H1 (cell line): ENCODE data around the gene SH3GL1. TPM values are rescaled to one million over a fixed set of nuclear protein-coding genes. Genes with fewer than 3 reads are reported as not detected.

Experiments
- CTCF ChIA-PET: fragments of 300-600 bp; sonication (Branson Sonifier 250); formaldehyde crosslinking; loops from one replicate; lab custom pipeline; 2021; ENCODE audit not compliant: partially characterized antibody; lab: Charles Lee
- POLR2A ChIA-PET: fragments of 300-600 bp; sonication (Branson Sonifier 250); formaldehyde crosslinking; loops from one replicate; lab custom pipeline; 2021; ENCODE audit warnings: inconsistent platforms; ENCODE audit not compliant: partially characterized antibody; lab: Charles Lee
- DNase-seq, 2 experiments: peaks; one replicate each; pipeline versions ENCODE4 v3.0.0 to v3.0.0-alpha.2; 2010 to 2022; ENCODE audit warnings: low spot score in 2 of 2, low read depth in 1 of 2, mixed read lengths in 1 of 2
- FAIRE-seq: peaks from 2 replicates; lab custom pipeline; 2011; peaks lifted over from hg19 to GRCh38; lab: Jason Lieb, UNC
- H2AFZ ChIP-seq: 2 replicates; pipeline ENCODE4 v1.8.1; 2012; ENCODE audit warnings: low read length, inconsistent platforms
- H2AK5ac ChIP-seq: 2 replicates; pipeline ENCODE4 v1.6.1; 2013; ENCODE audit warnings: low read depth, low read length
- H2BK120ac ChIP-seq: replicated peaks from 2 replicates; pipeline ENCODE3; 2013; ENCODE audit warnings: low read depth, low read length, inconsistent platforms
- H2BK12ac ChIP-seq: 2 replicates; pipeline ENCODE4 v1.6.1; 2013; ENCODE audit warnings: low read depth, low read length
- H2BK15ac ChIP-seq: 2 replicates; pipeline ENCODE4 v1.6.1; 2013; ENCODE audit warnings: low read length
- H2BK20ac ChIP-seq: 2 replicates; pipeline ENCODE4 v1.6.1; 2013; ENCODE audit warnings: low read length
- H2BK5ac ChIP-seq: 2 replicates; pipeline ENCODE4 v1.6.1; 2013; ENCODE audit warnings: low read depth, low read length
- H3K14ac ChIP-seq: 2 replicates; pipeline ENCODE4 v1.6.1; 2013; ENCODE audit warnings: inconsistent platforms; ENCODE audit not compliant: insufficient read length
- H3K18ac ChIP-seq: 2 replicates; pipeline ENCODE4 v1.6.1; 2013; ENCODE audit warnings: low read length; ENCODE audit errors: extremely low read depth
- H3K23ac ChIP-seq: 2 replicates; pipeline ENCODE4 v1.6.1; 2013; ENCODE audit warnings: inconsistent platforms; ENCODE audit not compliant: insufficient read length
- H3K23me2 ChIP-seq: 2 replicates; pipeline ENCODE4 v1.6.1; 2013; ENCODE audit warnings: low read depth, low read length
- H3K27ac ChIP-seq: 2 replicates; pipeline ENCODE4 v1.6.1; 2011; ENCODE audit warnings: low read depth, low read length, inconsistent platforms
- H3K27me3 ChIP-seq, 4 experiments: replicated peaks in 1 of 4; 1 replicate in 1 of 4; 2 replicates in 3 of 4; pipeline versions ENCODE4 v1.6.1 to v1.8.1; 2011 to 2013; ENCODE audit warnings: low read length in 3 of 4, mild to moderate bottlenecking in 3 of 4, inconsistent platforms in 2 of 4, mixed read lengths in 2 of 4, moderate library complexity in 1 of 4; ENCODE audit not compliant: control insufficient read depth in 3 of 4, insufficient read depth in 3 of 4; ENCODE audit errors: extremely low read depth in 1 of 4
- H3K36me3 ChIP-seq, 4 experiments: 2 replicates each; pipeline versions ENCODE4 v1.6.1 to v1.8.1; 2011 to 2013; ENCODE audit warnings: mild to moderate bottlenecking in 4 of 4, low read length in 3 of 4, moderate library complexity in 2 of 4, control low read depth in 1 of 4, inconsistent platforms in 1 of 4; ENCODE audit not compliant: insufficient read depth in 4 of 4, control insufficient read depth in 2 of 4
- H3K4ac ChIP-seq: replicated peaks from 2 replicates; pipeline ENCODE3; 2013; ENCODE audit warnings: low read length, low read depth, mixed read lengths, inconsistent platforms; ENCODE audit not compliant: insufficient read length
- H3K4me1 ChIP-seq, 4 experiments: replicated peaks in 1 of 4; 1 replicate in 1 of 4; 2 replicates in 3 of 4; pipeline versions ENCODE4 v1.6.1 to v1.8.1; 2011 to 2013; ENCODE audit warnings: low read length in 3 of 4, inconsistent platforms in 2 of 4, mixed read lengths in 1 of 4; ENCODE audit not compliant: insufficient read depth in 4 of 4, control insufficient read depth in 3 of 4
- H3K4me2 ChIP-seq, 2 experiments: 2 replicates each; pipeline versions ENCODE4 v1.6.1 to v1.8.1; 2011 to 2013; ENCODE audit warnings: low read depth in 2 of 2, low read length in 2 of 2, control low read depth in 1 of 2, inconsistent platforms in 1 of 2, mild to moderate bottlenecking in 1 of 2; ENCODE audit not compliant: insufficient read depth in 1 of 2
- H3K4me3 ChIP-seq, 4 experiments: fragments of 200-600, 300-600 bp in 1 of 4; sonication (generic), shearing (Covaris generic), sonication (Bioruptor Twin) in 1 of 4; 2 replicates each; pipeline versions ENCODE4 v1.5.1 to v1.8.1; 2011 to 2016; ENCODE audit warnings: low read length in 4 of 4, low read depth in 3 of 4, control low read depth in 2 of 4, inconsistent platforms in 2 of 4, mild to moderate bottlenecking in 2 of 4, mixed read lengths in 1 of 4, moderate library complexity in 1 of 4; ENCODE audit not compliant: insufficient read depth in 2 of 4; ENCODE audit errors: extremely low read depth in 1 of 4
- H3K56ac ChIP-seq: replicated peaks from 2 replicates; pipeline ENCODE3; 2013; ENCODE audit warnings: low read depth, mild to moderate bottlenecking, mixed read lengths, low read length, inconsistent platforms; ENCODE audit not compliant: insufficient read length
- H3K79me1 ChIP-seq: 2 replicates; pipeline ENCODE4 v1.6.1; 2013; ENCODE audit warnings: low read depth, low read length, control low read depth
- H3K79me2 ChIP-seq, 2 experiments: 2 replicates each; pipeline versions ENCODE4 v1.6.1 to v1.8.1; 2012 to 2013; ENCODE audit warnings: low read length in 2 of 2, mild to moderate bottlenecking in 2 of 2, inconsistent platforms in 1 of 2; ENCODE audit not compliant: insufficient read depth in 2 of 2, control insufficient read depth in 1 of 2
- H3K9ac ChIP-seq, 4 experiments: replicated peaks in 1 of 4; 1 replicate in 1 of 4; 2 replicates in 3 of 4; pipeline versions ENCODE4 v1.6.1 to v1.8.1; 2011 to 2013; ENCODE audit warnings: low read depth in 3 of 4, low read length in 3 of 4, control low read depth in 2 of 4, mild to moderate bottlenecking in 2 of 4, moderate library complexity in 2 of 4, inconsistent platforms in 1 of 4; ENCODE audit errors: extremely low read depth in 1 of 4
- H3K9me3 ChIP-seq, 2 experiments: 2 replicates each; pipeline versions ENCODE4 v1.6.1 to v1.8.1; 2012 to 2013; ENCODE audit warnings: mild to moderate bottlenecking in 2 of 2, moderate library complexity in 2 of 2, control low read depth in 1 of 2, inconsistent platforms in 1 of 2, low read depth in 1 of 2, low read length in 1 of 2, mixed read lengths in 1 of 2; ENCODE audit not compliant: insufficient read depth in 2 of 2
- H4K20me1 ChIP-seq, 2 experiments: replicated peaks in 1 of 2; 2 replicates each; pipeline versions ENCODE3 to v1.8.1; 2011 to 2013; ENCODE audit warnings: inconsistent platforms in 2 of 2, low read length in 2 of 2, mild to moderate bottlenecking in 1 of 2; ENCODE audit not compliant: insufficient read depth in 2 of 2, control insufficient read depth in 1 of 2
- H4K5ac ChIP-seq: 2 replicates; pipeline ENCODE4 v1.6.1; 2013; ENCODE audit warnings: low read length, low read depth, mixed read lengths, inconsistent platforms; ENCODE audit not compliant: insufficient read length
- H4K8ac ChIP-seq: 2 replicates; pipeline ENCODE4 v1.8.0; 2013; ENCODE audit warnings: mild to moderate bottlenecking, moderate library complexity, low read length, inconsistent platforms; ENCODE audit not compliant: insufficient read depth; ENCODE audit errors: extremely low read depth
- H4K91ac ChIP-seq: replicated peaks from 2 replicates; pipeline ENCODE3; 2013; ENCODE audit warnings: low read length, mixed read lengths, inconsistent platforms; ENCODE audit not compliant: insufficient read length
- MAFK ChIP-seq: IDR thresholded peaks from 2 replicates; pipeline ENCODE4 v1.6.1; 2012; ENCODE audit warnings: low read depth, mild to moderate bottlenecking, improper control_type of control experiment, low read length
- RFX5 ChIP-seq: IDR thresholded peaks from 2 replicates; pipeline ENCODE4 v1.6.1; 2011; ENCODE audit warnings: low read depth, low read length, improper control_type of control experiment, borderline replicate concordance
- RNF2 ChIP-seq: fragments of 200-900, 300-1000 bp; sonication (generic); IDR thresholded peaks from 2 replicates; pipeline ENCODE4 v1.7.1; 2016; ENCODE audit warnings: borderline replicate concordance, low read depth, mild to moderate bottlenecking, antibody characterized with exemption, low read length; ENCODE audit not compliant: poor library complexity, severe bottlenecking; ENCODE audit errors: missing control alignments
- SAP30 ChIP-seq: fragments of 300-600 bp; sonication (generic); IDR thresholded peaks from 2 replicates; pipeline ENCODE4 v1.7.1; 2012; ENCODE audit warnings: low read length, moderate library complexity, mild to moderate bottlenecking, inconsistent platforms; ENCODE audit not compliant: insufficient read depth, insufficient replicate concordance
- TAF7 ChIP-seq: optimal IDR thresholded peaks from 2 replicates; pipeline ENCODE3; 2011; ENCODE audit warnings: low read depth, mild to moderate bottlenecking, inconsistent platforms, low read length, moderate library complexity, borderline replicate concordance
- WGBS, 2 experiments: shearing (Covaris generic) in 1 of 2; methylation state at CpG; one replicate each; pipeline versions ENCODE4 v1.1.6 to v1.1.7; 2013 to 2015; ENCODE audit warnings: low lambda C conversion rate in 2 of 2, mixed read lengths in 2 of 2, inconsistent platforms in 1 of 2, low coverage in 1 of 2, missing lambda C conversion rate in 1 of 2; ENCODE audit not compliant: insufficient replicate concordance in 2 of 2, insufficient coverage in 1 of 2, insufficient read length in 1 of 2; ENCODE audit errors: extremely low coverage in 1 of 2, missing lambda C conversion rate in 1 of 2; 5-methylcytosine and 5-hydroxymethylcytosine counted together
- polyA plus RNA-seq, 7 experiments: library from polyadenylated mRNA; depleted of rRNA in 3 of 7; stranded (reverse) in 5 of 7; unstranded in 2 of 7; fragments of >200 nt in 5 of 7; fragments of 200-250 nt in 2 of 7; gene quantifications; 1 replicate in 5 of 7; 2 replicates in 1 of 7; 4 replicates in 1 of 7; pipeline versions ENCODE4 v1.2.1 to v1.2.3, GENCODE V29; 2011 to 2013; ENCODE audit warnings: missing spikeins in 2 of 7, mixed read lengths in 2 of 7
- total RNA-seq: library from RNA; stranded (reverse); fragmentation: NEBNext Ultra II Directional; extraction: Animal tissue kit (Norgen Biotek cat#: 25700); gene quantifications from 2 replicates; pipeline ENCODE4 v1.2.1, GENCODE V29; 2021

SH3GL1 gene
- total and polyA plus RNA-seq, 2 of the 8 experiments (the other 6 are each of a cell fraction or from before 2014, with no cell fraction given): 81.5 to 102 TPM

- Histone ChIP-seq H3K23ac (no peak overlapping the region), H4K8ac (no peak overlapping the region), H2BK120ac (no peak overlapping the region), H3K9ac (no peak overlapping the region), H3K56ac (no peak overlapping the region), H4K91ac (no peak overlapping the region), H3K79me1 (no peaks in the 10 kb centered on the region), H2AFZ (no peak overlapping the region), H4K20me1 (peaks cover 0 to 2% of the 10 kb centered on the region in 2 experiments), H3K27ac (no peak overlapping the region), H3K14ac (no peak overlapping the region), H2BK12ac (no peak overlapping the region), H3K18ac (no peak overlapping the region), H3K23me2 (no peaks in the 10 kb centered on the region; the same call in 1 of the 2 replicates), H2BK5ac (no peak overlapping the region), H3K4me2 (no peak overlapping the region), H3K79me2 (no peaks in the 10 kb centered on the region), H3K4ac (no peak overlapping the region), H4K5ac (no peak overlapping the region), H3K27me3 (no peaks in the 10 kb centered on the region), H3K9me3 (peaks cover 0 to 4% of the 10 kb centered on the region in 2 experiments; a peak in 2 of 4 replicates), H3K4me1 (no peaks in the 10 kb centered on the region), H3K36me3 (peaks cover 3 to 41% (median 18%) of the 10 kb centered on the region in 4 experiments; a peak in 7 of 8 replicates), H2BK20ac (no peak overlapping the region), H3K4me3 (no peak overlapping the region), H2AK5ac (no peak overlapping the region), H2BK15ac (no peak overlapping the region)
- DNase-seq: no peak
- ChIA-PET POLR2A (interaction anchor here (0.9 to 7.4 kb wide), 6 partner anchors 10 to 70 kb away, joined by 3 to 86 read pairs (median 4); partner anchors contain the start of genes FSD1 and MPND), CTCF (interaction anchor here (0.6 to 8.2 kb wide), 6 partner anchors 19 to 187 kb away, joined by 3 to 71 read pairs (median 4); partner anchors contain the start of genes SH3GL1 and STAP2)
- FAIRE-seq: no peak
- 100% methylated on average over 2 of the region's 2 CpGs; no CpG with 5 or more reads in 1 of the 2 experiments for WGBS, 2 experiments
- no peak for TF ChIP-seq MAFK
- TF ChIP-seq SAP30: no peak
- TF ChIP-seq RNF2: no peak
- no peak for TF ChIP-seq TAF7
- TF ChIP-seq RFX5: no peak
Measured at GRCh38 chr19:4319067-4319718, 81.2 kb downstream of the SH3GL1 start.
